COLO668 (cell line): ENCODE measurements around the gene POU6F2.
A peak's percentile ranks its signal among the peaks of the same experiment; 100 is the strongest.

Experiments
- DNase-seq: peaks from one replicate; lab custom pipeline; 2025; ENCODE audit not compliant: unreplicated experiment; lab: John Stamatoyannopoulos, UW

The POU6F2 gene

GRCh38 chr7:39069031-39069430, 91.3 kb downstream of the POU6F2 start:
- DNase-seq: no peak

- DNase-seq: no peak
Measured at GRCh38 chr7:39069896-39070881, 92.5 kb downstream of the POU6F2 start.

- no peak for DNase-seq
Measured at GRCh38 chr7:39071116-39071515, 93.4 kb downstream of the POU6F2 start.

- DNase-seq: peak; percentile 78
Measured at GRCh38 chr7:39073432-39073831, 95.7 kb downstream of the POU6F2 start.

- no peak for DNase-seq
Measured at GRCh38 chr7:39075210-39075609, 97.5 kb downstream of the POU6F2 start.

GRCh38 chr7:39083781-39084180, 106.1 kb downstream of the POU6F2 start:
- DNase-seq: no peak

- peak; percentile 77 for DNase-seq
Measured at GRCh38 chr7:39084349-39084748, 106.6 kb downstream of the POU6F2 start.

- DNase-seq: no peak
Measured at GRCh38 chr7:39085189-39085588, 107.5 kb downstream of the POU6F2 start.

- peak; percentile 80 for DNase-seq
Measured at GRCh38 chr7:39085590-39086049, 107.9 kb downstream of the POU6F2 start.

GRCh38 chr7:39086638-39087360, 109.1 kb downstream of the POU6F2 start:
- DNase-seq: no peak

- no peak for DNase-seq
Measured at GRCh38 chr7:39088730-39089593, 111.3 kb downstream of the POU6F2 start.

- no peak for DNase-seq
Measured at GRCh38 chr7:39091145-39091544, 113.4 kb downstream of the POU6F2 start.

- DNase-seq: no peak
Measured at GRCh38 chr7:39091774-39092173, 114.1 kb downstream of the POU6F2 start.

- DNase-seq: no peak
Measured at GRCh38 chr7:39094731-39095130, 117.0 kb downstream of the POU6F2 start.

- DNase-seq: no peak
Measured at GRCh38 chr7:39095875-39096619, 118.3 kb downstream of the POU6F2 start.

- DNase-seq: no peak
Measured at GRCh38 chr7:39098506-39098905, 120.8 kb downstream of the POU6F2 start.

- no peak for DNase-seq
Measured at GRCh38 chr7:39099146-39099545, 121.4 kb downstream of the POU6F2 start.

GRCh38 chr7:39100270-39100669, 122.6 kb downstream of the POU6F2 start:
- DNase-seq: no peak

GRCh38 chr7:39102234-39102633, 124.5 kb downstream of the POU6F2 start:
- no peak for DNase-seq

GRCh38 chr7:39105720-39106119, 128.0 kb downstream of the POU6F2 start:
- no peak for DNase-seq
